NCI-H748 (cell line): ENCODE results near the gene UCKL1.

Source experiments
- DNase-seq: peaks from one replicate; lab custom pipeline; 2025; ENCODE audit not compliant: unreplicated experiment; lab: John Stamatoyannopoulos, UW

The UCKL1 gene

DNA sequence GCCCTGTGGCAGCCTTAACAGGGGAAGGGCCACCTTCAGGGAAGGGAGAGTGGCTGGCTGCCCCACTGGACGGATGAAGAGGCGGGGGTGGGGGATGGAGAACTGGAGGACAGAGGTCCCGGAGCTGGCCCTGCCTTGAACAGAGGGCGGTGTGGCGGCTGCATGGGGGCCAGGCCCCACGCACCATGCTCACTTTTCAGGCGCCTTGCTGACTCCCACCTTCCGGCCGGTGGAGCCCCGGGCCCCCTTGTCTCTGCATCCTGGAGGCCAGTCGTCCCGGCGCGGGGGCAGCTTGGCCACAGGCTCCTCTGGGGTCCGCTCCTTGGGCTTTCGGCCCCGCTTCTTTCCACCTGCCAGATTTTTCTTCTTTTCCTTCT lies 3.5 kb upstream of the UCKL1 start:
- no peak for DNase-seq

- no peak for DNase-seq
Measured at GRCh38 chr20:63958964-63959698, 2.9 kb upstream of the UCKL1 start.

GRCh38 chr20:63958471-63958870 lies 2.3 kb upstream of the UCKL1 start:
- DNase-seq: no peak

- DNase-seq: peak; percentile 91
Measured at GRCh38 chr20:63957690-63958441, 1.6 kb upstream of the UCKL1 start.

DNA sequence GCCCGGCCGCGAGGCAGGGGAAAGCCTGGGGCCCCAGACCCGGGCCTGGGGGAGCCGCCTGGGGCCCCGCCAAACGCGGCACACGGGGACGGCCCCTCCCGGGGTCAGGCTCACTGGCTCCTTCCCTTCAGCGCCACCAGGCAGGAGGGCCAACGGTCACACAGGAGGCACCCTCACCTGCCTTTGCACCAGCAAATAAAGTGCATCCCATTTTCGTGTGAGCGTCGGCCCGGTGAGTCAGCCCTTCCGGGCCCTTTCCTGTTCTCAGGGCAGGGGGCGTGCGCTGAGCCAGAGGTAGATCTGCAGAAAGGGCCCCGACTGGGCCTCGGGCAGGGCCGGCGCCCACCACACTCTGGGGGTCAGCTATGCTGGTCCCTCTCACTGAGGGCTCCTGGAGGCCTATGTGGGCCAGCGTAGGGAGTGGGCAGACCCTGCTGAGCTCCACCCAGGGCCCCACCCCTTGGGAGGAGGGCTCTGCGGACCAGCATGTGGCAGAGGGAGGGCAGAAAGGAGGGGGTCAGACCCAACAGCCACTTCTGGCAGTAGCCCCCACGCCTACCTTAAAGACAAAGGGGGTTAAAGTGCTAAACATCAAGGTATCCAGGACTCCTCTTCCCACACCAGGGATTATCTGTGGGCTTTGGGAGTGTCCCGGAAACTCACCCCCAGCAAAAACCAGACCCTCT lies 931 bp upstream of the UCKL1 start:
- peak; percentile 89 for DNase-seq

- DNase-seq: no peak
Measured at GRCh38 chr20:63956664-63957003, 418 bp upstream of the UCKL1 start.

- peak; percentile 44 for DNase-seq
Measured at GRCh38 chr20:63955281-63955826, 862 bp downstream of the UCKL1 start.

DNA sequence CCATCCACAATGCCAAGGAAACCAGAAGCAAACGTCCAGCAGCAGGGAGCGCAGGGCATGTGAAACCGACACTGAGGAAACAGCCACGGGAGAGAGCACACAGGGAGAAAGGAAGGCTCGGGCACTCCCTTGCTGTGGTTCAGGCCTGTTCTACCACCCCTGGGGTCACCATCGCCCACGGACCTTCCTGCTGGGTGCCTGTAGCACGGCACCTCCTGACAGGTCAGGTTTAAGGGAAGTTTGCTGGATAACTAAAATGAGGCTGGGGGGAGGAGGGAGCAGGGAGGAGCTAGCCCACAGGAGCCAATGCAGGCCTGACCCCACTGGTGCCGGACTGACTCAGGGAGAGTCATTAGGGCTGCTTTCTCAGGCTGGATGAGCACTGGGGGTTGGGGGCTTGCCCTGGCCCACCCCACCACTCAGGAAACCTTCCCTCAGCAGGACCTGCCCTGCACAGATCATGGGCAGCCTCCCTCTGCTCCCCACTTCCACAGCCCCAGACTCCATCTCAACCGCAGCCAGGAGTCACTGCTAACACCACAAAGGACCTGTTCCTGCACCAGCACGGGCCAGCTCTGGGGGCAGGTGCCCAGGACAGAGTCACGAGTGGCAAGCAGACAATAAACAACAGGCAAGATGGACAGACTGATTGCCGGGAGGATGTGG lies 2.3 kb downstream of the UCKL1 start:
- no peak for DNase-seq

GRCh38 chr20:63952769-63953168 lies 3.4 kb downstream of the UCKL1 start:
- DNase-seq: no peak

DNA sequence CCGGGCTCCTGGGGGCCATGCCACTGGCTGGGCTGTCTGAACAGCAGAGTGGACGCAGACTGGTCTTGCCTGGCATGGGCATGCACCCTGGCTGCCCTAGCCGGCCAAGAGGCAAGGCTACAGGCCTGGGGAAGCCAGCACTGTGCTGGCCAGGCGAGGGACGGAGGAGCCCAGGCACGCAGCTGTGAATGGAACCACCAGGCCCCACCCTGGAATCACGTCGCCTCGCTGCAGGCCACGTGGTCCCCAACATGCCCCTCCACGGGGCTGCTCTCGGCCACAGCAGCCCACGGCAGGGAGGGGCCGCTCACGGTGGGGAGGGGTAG lies 4.0 kb downstream of the UCKL1 start:
- DNase-seq: no peak

GRCh38 chr20:63951398-63952209 lies 4.6 kb downstream of the UCKL1 start:
- DNase-seq: no peak

- no peak for DNase-seq
Measured at GRCh38 chr20:63950701-63951397, 5.4 kb downstream of the UCKL1 start.

DNA sequence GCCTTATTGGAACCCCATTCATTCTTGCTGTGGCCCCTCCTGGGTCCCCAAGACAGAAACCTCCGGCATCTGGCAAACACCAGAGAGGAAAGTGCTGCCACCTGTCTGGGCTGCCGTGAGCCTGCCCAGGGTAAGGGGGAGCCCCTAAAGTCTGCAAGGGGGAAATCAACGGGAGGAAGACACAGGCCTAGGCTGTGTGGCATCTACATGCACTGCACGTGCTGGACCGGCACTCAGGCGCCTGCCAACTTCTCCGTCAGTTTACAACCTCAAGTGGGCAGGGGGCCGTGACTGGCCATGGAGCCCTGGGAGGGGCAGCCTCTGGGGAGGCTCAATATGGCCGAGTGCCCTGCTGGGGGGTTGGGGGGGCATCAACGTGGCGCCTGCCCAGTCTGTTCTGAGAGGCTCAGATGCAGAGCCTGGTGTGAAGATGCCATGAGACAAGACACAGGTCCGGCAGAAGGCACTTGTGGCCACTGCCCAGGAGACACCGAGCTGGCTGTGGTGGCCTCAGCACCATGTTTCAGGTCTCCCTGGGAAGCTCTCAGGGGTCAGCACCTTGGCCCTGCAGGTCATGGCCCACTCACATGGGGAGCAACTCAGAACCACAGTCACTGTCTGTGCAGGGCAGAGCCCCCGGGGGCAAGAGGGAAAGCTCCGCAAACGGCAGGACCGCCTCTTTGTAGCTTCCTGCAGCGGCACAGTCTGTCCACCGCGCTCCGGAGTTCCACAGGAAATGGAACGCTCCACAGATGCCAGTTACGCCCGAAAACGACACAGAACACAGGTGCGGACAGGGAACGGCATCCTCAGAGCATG lies 8.4 kb downstream of the UCKL1 start:
- DNase-seq: no peak

GRCh38 chr20:63946986-63947637 lies 9.1 kb downstream of the UCKL1 start:
- DNase-seq: no peak

- DNase-seq: no peak
Measured at GRCh38 chr20:63945921-63946920, 10.0 kb downstream of the UCKL1 start.

DNA sequence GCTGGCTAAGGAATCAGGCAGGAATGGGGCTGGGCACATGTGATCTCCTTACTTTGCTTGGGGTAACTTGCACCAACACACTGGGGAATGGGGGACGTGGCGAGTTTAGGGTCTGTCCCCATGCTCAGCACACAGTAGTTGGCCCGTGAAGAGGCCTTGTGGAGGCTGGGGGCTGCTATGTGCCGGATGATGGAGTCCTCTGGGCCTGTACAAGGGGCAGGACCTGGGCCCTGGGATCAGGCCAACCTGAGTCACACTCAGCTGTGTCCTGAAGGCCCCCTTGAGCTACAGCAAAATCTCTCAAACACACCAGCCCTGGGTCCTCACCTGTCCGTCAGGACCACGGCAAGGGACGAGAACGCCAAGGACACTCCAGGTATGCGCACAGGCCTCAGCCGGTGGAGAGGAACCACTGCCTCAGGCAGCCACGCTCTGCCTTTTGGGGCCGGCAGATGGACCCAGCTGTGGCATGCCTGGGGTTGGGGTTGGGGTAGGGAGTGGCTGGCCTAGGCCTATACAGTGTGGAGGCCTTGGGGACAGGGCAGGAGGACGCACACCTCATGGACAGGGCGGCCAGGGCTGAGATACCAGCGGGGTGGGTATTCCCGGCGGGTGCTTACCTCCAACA lies 11.1 kb downstream of the UCKL1 start:
- DNase-seq: no peak
